ENCODE measurements around the gene CXCL16. TPM values are rescaled to one million over a fixed set of nuclear protein-coding genes. Genes with fewer than 3 reads are reported as not detected.

The CXCL16 gene
- total and polyA plus RNA-seq, 2 of the 13 experiments (the other 11 are each of a cell fraction or from before 2014, with no cell fraction given), result 9.4 to 101 TPM

DNA sequence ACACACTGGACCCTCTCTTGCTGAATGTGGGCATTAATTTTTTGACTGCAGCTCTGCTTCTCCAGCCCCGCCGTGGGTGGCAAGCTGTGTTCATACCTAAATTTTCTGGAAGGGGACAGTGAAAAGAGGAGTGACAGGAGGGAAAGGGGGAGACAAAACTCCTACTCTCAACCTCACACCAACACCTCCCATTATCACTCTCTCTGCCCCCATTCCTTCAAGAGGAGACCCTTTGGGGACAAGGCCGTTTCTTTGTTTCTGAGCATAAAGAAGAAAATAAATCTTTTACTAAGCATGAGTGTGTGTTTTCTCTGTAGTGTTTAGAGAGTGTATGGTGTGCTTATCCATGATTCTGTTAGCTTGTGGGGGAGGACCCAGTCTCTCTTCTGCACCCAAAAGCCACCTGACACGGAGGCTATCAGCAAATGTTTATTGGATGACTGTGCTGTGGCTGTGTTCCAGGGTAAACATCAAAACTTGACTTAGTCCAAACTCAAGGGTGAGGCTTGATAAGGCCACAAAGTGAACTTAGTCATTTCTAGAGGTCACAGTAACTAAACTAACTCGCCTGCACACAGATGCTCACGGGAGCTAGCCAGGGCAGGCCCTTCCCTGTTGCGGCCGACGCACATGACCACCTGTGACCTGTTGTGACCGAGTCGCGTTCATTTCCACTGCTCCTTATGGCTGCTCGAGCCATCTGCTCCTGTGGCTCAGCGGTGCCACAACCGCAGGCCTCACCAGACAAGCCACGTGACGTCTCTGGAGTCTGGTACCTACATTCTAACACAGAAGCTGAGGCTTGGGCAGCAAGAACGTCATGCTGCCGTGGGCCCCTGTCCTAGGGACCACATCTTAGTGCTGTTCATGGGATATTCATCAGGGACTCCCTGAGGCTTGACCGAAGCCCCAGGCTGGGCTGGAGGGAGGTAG, 18.3 kb downstream of the CXCL16 start (continued):
- TF ChIP-seq, protein P1, sequence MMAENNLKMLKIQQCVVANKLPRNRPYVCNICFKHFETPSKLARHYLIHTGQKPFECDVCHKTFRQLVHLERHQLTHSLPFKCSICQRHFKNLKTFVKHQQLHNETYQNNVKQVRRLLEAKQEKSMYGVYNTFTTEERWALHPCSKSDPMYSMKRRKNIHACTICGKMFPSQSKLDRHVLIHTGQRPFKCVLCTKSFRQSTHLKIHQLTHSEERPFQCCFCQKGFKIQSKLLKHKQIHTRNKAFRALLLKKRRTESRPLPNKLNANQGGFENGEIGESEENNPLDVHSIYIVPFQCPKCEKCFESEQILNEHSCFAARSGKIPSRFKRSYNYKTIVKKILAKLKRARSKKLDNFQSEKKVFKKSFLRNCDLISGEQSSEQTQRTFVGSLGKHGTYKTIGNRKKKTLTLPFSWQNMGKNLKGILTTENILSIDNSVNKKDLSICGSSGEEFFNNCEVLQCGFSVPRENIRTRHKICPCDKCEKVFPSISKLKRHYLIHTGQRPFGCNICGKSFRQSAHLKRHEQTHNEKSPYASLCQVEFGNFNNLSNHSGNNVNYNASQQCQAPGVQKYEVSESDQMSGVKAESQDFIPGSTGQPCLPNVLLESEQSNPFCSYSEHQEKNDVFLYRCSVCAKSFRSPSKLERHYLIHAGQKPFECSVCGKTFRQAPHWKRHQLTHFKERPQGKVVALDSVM (CRISPR knock-in tag; IDR thresholded peaks at IDR 0.05), result no peak
- TF ChIP-seq, protein P2, sequence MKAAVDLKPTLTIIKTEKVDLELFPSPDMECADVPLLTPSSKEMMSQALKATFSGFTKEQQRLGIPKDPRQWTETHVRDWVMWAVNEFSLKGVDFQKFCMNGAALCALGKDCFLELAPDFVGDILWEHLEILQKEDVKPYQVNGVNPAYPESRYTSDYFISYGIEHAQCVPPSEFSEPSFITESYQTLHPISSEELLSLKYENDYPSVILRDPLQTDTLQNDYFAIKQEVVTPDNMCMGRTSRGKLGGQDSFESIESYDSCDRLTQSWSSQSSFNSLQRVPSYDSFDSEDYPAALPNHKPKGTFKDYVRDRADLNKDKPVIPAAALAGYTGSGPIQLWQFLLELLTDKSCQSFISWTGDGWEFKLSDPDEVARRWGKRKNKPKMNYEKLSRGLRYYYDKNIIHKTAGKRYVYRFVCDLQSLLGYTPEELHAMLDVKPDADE (CRISPR knock-in tag; IDR thresholded peaks at IDR 0.05), result no peak
- TF ChIP-seq, protein P3, sequence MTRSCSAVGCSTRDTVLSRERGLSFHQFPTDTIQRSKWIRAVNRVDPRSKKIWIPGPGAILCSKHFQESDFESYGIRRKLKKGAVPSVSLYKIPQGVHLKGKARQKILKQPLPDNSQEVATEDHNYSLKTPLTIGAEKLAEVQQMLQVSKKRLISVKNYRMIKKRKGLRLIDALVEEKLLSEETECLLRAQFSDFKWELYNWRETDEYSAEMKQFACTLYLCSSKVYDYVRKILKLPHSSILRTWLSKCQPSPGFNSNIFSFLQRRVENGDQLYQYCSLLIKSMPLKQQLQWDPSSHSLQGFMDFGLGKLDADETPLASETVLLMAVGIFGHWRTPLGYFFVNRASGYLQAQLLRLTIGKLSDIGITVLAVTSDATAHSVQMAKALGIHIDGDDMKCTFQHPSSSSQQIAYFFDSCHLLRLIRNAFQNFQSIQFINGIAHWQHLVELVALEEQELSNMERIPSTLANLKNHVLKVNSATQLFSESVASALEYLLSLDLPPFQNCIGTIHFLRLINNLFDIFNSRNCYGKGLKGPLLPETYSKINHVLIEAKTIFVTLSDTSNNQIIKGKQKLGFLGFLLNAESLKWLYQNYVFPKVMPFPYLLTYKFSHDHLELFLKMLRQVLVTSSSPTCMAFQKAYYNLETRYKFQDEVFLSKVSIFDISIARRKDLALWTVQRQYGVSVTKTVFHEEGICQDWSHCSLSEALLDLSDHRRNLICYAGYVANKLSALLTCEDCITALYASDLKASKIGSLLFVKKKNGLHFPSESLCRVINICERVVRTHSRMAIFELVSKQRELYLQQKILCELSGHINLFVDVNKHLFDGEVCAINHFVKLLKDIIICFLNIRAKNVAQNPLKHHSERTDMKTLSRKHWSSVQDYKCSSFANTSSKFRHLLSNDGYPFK (CRISPR knock-in tag; IDR thresholded peaks at IDR 0.05; ENCODE audit: borderline replicate concordance), result no peak
- no peak for TF ChIP-seq ZNF550 (CRISPR knock-in tag; IDR thresholded peaks at IDR 0.05; ENCODE audit: borderline replicate concordance)
- no peak for TF ChIP-seq ZNF468 (CRISPR knock-in tag; IDR thresholded peaks at IDR 0.05)
- TF ChIP-seq MAFK (conservative IDR thresholded peaks at IDR 0.05 in 1 of 2, IDR thresholded peaks at IDR 0.05 in 1 of 2; ENCODE audit: low read length in 2 of 2), result peak in 1 of 2 experiments; percentile 59; a peak in 2 of 4 replicates
- TF ChIP-seq, protein P4, sequence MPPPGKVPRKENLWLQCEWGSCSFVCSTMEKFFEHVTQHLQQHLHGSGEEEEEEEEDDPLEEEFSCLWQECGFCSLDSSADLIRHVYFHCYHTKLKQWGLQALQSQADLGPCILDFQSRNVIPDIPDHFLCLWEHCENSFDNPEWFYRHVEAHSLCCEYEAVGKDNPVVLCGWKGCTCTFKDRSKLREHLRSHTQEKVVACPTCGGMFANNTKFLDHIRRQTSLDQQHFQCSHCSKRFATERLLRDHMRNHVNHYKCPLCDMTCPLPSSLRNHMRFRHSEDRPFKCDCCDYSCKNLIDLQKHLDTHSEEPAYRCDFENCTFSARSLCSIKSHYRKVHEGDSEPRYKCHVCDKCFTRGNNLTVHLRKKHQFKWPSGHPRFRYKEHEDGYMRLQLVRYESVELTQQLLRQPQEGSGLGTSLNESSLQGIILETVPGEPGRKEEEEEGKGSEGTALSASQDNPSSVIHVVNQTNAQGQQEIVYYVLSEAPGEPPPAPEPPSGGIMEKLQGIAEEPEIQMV (CRISPR knock-in tag; IDR thresholded peaks at IDR 0.05; ENCODE audit: low read depth), result peak; percentile 87; the same call in 1 of the 2 replicates
- no peak for TF ChIP-seq TBP (CRISPR knock-in tag; IDR thresholded peaks at IDR 0.05)
- no peak for TF ChIP-seq ZNF235 (CRISPR knock-in tag; IDR thresholded peaks at IDR 0.05; ENCODE audit: borderline replicate concordance)
- TF ChIP-seq, protein P5, sequence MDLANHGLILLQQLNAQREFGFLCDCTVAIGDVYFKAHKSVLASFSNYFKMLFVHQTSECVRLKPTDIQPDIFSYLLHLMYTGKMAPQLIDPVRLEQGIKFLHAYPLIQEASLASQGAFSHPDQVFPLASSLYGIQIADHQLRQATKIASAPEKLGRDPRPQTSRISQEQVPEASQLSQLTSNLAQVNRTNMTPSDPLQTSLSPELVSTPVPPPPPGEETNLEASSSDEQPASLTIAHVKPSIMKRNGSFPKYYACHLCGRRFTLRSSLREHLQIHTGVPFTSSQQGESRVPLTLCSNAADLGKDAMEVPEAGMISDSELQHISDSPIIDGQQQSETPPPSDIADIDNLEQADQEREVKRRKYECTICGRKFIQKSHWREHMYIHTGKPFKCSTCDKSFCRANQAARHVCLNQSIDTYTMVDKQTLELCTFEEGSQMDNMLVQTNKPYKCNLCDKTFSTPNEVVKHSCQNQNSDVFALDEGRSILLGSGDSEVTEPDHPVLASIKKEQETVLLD (CRISPR knock-in tag; IDR thresholded peaks at IDR 0.05; ENCODE audit: low read depth), result no peak
- TF ChIP-seq, protein P6, sequence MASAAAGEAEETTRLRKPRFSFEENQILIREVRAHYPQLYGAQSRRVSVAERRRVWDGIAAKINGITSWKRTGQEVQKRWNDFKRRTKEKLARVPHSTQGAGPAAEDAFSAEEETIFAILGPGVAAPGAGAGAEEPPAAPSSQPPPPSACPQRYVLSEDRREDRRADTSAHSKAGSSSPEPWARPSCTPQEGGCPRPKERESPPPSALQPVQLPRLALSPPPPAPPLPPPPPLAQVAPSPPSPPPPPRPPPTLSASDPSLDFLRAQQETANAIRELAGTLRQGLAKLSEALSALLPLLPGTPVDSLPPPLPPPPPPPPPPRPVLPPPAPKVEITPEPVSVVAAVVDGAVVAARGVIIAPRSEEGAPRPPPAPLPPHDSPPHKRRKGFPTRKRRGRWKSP (CRISPR knock-in tag; IDR thresholded peaks at IDR 0.05), result 0 out of 2 replicates have a peak, but pooled peaks have one; percentile 62
- no peak for TF ChIP-seq SP2 (CRISPR knock-in tag; IDR thresholded peaks at IDR 0.05)
- no peak for TF ChIP-seq KMT2B (CRISPR knock-in tag; IDR thresholded peaks at IDR 0.05)
- TF ChIP-seq PRMT3 (CRISPR knock-in tag; IDR thresholded peaks at IDR 0.05; ENCODE audit: borderline replicate concordance, low read depth), result no peak; the same call in 1 of the 2 replicates

Data from HepG2 (cell line).